Stimulated activated CD4-positive, alpha-beta T cell treated with anti-CD3 and anti-CD28 coated beads, Interleukin-2, amount 100 ng/mL, for 4 hours (primary cell): ENCODE results near the gene GPRIN3.
"Not testable (repeated sequence)": the region's sequence is repeated elsewhere in the genome, so short reads cannot be mapped to it uniquely, and the experiment has no call there.

Source experiments
- DNase-seq: peaks from one replicate; pipeline ENCODE4 v3.0.0-alpha.2; 2020; ENCODE audit warnings: low read depth

GPRIN3 gene

GRCh38 chr4:89312066-89312465 lies 4.5 kb upstream of the GPRIN3 start:
- DNase-seq, result no peak

DNA sequence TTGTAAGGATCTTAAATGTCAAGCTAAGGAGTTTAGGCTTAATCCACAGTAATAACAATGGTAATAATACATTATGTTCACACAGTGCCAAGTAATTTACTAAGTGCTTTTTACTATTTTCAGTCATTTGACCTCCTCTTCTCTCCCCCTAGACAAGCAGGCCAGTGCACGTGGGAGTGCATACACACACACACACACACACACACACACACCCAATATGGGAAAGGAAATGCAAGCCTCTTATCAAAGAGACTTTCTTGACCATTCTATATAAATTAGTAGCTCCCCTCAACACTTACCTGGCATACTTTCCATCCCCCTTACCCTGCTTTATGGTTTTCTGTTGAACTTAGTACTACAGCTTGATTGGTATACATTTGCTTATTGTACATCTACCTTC lies 3.8 kb upstream of the GPRIN3 start:
- DNase-seq, result no peak

- not testable (repeated sequence) for DNase-seq
Measured at GRCh38 chr4:89309154-89309553, 1.6 kb upstream of the GPRIN3 start.

GRCh38 chr4:89308161-89308500 lies 531 bp upstream of the GPRIN3 start:
- no peak for DNase-seq

DNA sequence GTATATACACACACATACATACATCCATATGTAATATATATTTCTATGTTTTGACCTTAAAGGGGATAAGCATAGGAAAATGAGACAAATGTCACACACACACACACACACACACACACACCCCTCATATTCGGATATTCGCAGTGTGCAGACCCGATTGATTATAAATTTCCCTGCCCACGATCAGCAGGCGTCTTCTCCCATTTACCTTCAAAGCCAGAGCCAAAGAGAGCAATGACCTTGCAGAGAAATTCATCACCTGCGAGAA lies 488 bp downstream of the GPRIN3 start:
- no peak for DNase-seq

DNA sequence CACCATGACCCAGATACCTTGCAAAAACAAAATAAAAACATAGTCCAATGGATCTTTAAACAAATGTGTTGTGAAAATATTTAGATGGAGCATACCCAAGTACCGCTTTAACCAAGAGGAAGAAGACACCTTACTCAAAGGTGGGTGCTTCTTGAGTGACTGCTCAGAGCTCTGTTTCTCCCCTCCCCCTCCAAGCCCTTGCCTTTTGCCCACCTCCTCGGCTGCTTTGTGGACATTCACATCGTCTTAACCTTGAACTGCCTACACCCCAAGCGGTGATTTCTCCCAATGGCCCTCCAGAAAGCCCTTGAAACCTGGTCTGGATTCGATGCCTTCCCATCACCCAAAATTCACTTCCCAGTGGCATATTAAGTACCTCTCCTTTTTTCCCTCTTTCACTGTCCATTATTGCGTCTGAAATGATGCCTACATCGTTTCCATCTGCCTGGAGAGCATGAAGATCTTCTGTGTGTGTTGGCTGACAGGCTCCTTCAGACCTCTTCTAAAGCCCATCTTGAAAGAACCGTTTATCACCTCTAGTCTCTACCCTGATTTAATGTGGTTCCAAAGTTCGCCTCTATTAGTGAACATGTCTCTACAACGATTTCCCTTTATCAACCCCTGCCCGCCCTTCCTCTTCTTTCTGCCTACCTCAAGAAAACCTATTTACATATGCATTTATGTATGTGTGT lies 968 bp downstream of the GPRIN3 start:
- DNase-seq, result no peak

GRCh38 chr4:89305712-89306437 lies 1.7 kb downstream of the GPRIN3 start:
- no peak for DNase-seq

GRCh38 chr4:89305028-89305427 lies 2.6 kb downstream of the GPRIN3 start:
- DNase-seq, result no peak

DNA sequence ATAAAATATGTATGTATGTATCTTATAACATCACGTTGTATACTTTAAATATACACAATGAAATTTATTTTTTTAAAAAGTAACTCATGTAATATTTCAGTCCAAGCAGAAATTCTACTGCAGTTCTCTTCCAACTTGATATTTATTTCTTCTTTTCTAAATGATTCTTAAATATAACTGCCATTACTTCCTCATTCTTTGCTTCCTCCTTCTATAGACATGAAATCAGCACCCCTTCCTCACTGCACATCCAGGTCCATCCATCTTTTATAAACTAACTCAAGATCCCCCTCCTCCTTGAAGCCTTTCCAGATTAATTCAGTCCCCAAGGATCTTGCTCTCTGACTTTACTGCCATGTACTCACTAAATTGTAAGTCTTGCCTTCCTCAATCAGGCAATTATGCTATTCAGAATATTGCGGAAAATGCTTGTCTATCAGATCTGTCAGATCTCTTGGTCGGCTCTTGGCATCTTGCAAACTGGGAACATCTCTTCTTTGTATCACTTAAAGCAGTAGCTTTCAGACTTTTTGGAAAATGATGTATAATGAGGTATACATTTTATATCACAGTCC lies 3.7 kb downstream of the GPRIN3 start:
- no peak for DNase-seq

GRCh38 chr4:89303177-89303576 lies 4.4 kb downstream of the GPRIN3 start:
- DNase-seq, result no peak

GRCh38 chr4:89301902-89302301 lies 5.7 kb downstream of the GPRIN3 start:
- no peak for DNase-seq

DNA sequence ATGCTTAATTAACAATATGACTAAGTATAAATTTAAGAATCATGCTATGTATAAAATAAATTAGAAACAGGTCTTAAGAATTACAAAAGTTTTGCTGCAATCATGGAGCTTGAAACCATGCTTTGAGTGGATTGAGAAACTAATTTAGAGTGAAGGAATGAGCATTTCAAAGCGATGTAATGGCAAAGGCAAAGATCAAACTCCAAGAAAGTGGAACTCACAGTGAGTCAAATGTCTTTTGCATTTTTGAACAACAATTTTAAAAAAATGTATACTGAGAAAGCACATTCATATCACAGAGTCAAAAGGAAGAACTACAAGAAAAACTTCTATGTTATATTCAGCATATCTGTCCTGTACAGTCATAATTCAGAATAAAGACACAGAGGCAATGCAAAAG lies 6.6 kb downstream of the GPRIN3 start:
- DNase-seq, result no peak

DNA sequence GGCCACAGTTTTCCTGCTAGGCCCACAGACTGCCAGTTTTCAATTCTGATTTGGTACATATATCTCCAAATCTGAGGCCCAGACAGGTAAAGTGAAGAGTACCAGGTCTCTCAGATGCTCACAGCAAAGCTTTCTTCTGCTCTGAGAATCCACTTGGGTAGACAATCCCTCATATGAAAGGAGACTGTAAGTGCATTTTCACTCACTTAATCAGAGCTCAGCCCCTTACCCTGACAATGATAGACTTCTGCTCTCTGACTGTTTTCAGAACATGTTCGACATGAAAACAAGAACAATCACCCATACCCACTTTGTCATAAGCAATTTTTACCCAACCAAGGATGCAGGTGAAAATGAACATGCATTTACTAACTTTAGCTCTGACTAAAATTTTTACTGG lies 7.1 kb downstream of the GPRIN3 start:
- DNase-seq, result no peak

DNA sequence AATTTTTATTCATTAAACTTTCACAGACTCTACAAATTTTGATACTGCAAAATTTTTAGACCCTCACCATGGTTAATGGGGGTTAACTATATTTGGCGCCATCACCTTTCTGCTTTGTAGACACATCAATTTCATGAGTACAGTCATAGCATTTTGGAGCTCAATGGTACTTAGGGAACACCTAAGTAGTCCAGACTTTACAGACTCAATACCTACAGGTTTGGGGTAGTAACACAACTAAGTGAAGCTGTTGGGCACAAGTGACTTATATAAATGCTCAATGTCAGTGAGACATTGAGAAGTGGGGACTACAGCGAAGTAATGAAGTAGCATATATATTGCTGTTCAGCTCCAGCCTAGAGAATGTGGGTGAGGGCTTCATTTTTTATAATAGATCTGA lies 7.5 kb downstream of the GPRIN3 start:
- no peak for DNase-seq

- DNase-seq, result no peak
Measured at GRCh38 chr4:89299153-89299791, 8.3 kb downstream of the GPRIN3 start.

GRCh38 chr4:89298788-89299152 lies 8.8 kb downstream of the GPRIN3 start:
- no peak for DNase-seq

DNA sequence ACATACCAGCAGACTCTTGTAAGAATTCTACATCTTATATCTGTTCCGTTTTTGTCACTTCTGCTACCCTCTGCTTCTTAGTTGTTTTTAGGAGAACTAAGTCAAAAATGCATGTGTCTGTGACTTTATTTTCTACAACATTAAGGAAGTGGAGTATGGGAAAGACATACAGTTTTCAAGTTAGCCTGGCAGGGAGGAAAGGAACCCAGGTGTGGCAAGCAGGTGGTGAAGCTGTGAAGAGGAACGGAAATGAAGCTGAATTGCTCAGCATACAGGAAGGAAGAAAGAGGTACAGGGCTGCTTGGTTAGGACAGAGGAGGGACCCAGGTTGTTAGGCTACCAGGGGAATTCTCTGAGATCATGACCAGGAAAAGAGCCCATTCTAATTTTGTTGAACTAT lies 9.4 kb downstream of the GPRIN3 start:
- DNase-seq, result no peak

- DNase-seq, result no peak
Measured at GRCh38 chr4:89296896-89297295, 10.7 kb downstream of the GPRIN3 start.

DNA sequence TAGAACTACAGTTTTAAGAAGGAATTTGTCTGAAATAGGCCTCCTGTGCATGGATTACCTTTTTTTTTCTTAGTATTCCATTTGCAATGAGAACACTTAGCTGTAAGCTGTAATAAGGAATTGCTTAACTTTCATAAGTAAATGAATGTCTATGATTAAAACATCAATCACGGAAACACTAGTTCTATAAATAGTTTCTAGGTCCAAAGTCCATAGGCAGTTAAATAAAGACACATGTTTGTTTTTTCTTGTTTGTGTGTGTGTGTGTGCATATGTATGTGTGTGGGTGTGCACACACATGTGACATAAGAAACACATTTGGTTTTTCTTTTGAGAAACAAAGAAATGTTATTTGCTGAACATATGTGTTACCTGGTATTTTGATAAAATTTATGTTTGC lies 11.2 kb downstream of the GPRIN3 start:
- DNase-seq, result no peak

- no peak for DNase-seq
Measured at GRCh38 chr4:89295415-89295927, 12.1 kb downstream of the GPRIN3 start.

GRCh38 chr4:89294573-89295269 lies 12.9 kb downstream of the GPRIN3 start:
- DNase-seq, result no peak

DNA sequence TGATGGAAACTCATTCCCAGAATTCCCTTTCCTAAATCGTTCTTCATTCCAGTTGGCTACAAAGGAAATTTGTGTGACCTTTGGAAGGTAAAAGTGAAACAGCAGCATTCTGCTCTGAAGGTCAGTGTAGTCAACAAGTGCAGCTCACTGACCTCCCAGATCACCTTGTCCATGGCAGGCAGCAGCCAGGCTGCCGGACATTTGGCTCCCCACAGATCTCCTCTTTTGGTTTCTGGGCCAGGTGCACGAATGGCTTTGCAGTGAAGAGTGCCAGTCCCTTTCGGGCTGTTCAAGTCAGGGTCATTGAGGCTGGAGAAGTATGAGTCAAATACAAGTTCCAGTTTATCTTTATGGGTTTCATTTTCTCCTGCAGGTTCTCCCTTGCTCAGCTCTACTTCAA lies 14.3 kb downstream of the GPRIN3 start:
- DNase-seq, result no peak
